Right lobe of liver (tissue), 4 donors: Measurements from ENCODE around the gene CENATAC.

Source experiments
- POLR2A ChIP-seq: fragments of 450-650 bp; IDR thresholded peaks from one replicate; pipeline ENCODE4 v1.6.1; 2017; ENCODE audit warnings: antibody characterized with exemption, mild to moderate bottlenecking
- TF ChIP-seq, protein P1 (sequence below), 4 donors: fragments of 200-600 bp in 3 of 4; fragments of 450-650 bp in 1 of 4; IDR thresholded peaks; one replicate each; pipeline versions ENCODE4 v1.5.1 to v1.8.0; 2016 to 2022; ENCODE audit warnings: antibody characterized with exemption in 4 of 4, mild to moderate bottlenecking in 2 of 4
- donor health status: DM: no; HTN: no; CAD: no.
- donor health status: DM: no; HTN: no; CAD: no.
- donor health status: DM: no; HTN: yes; CAD: no.

DNA sequence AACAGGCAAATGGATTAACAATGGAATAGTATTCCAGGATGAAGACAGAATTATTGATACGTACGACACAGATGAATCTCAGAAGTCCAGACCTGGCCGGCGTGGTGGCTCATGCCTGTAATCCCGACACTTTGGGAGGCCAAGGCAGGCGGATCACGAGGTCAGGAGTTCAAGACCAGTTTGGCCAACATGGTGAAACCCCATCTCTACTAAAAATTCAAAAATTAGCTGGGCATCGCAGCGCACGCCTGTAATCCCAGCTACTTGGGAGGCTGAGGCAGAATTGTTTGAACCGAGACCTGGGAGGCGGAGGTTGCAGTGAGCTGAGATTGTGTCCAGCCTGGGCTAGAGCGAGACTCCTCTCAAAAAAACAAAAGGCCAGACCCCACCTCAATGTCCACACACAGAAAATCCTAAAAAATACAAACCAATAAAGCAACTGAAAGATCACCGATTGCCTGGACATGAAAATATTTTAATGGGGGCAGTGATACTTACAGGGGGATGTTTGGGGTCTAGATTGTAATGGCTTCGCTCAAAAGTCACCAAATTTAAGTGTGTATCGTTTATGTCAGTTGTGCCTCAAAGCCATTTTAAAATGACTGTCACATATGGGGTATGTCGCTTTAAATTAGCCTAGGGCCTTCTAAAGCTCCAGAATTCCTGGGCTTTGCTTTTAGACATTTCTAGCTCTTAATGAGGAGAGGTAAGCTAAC lies 16.4 kb downstream of the CENATAC start:
- TF ChIP-seq POLR2A, result no peak
- TF ChIP-seq, protein P1, sequence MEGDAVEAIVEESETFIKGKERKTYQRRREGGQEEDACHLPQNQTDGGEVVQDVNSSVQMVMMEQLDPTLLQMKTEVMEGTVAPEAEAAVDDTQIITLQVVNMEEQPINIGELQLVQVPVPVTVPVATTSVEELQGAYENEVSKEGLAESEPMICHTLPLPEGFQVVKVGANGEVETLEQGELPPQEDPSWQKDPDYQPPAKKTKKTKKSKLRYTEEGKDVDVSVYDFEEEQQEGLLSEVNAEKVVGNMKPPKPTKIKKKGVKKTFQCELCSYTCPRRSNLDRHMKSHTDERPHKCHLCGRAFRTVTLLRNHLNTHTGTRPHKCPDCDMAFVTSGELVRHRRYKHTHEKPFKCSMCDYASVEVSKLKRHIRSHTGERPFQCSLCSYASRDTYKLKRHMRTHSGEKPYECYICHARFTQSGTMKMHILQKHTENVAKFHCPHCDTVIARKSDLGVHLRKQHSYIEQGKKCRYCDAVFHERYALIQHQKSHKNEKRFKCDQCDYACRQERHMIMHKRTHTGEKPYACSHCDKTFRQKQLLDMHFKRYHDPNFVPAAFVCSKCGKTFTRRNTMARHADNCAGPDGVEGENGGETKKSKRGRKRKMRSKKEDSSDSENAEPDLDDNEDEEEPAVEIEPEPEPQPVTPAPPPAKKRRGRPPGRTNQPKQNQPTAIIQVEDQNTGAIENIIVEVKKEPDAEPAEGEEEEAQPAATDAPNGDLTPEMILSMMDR (IDR thresholded peaks at IDR 0.05), result no peak
